Retina (tissue), 1 donor: Measurements from ENCODE around the gene PXDN.

Source experiments
- DNase-seq: peaks from one replicate; pipeline ENCODE4 v3.0.0-alpha.2; 2016

The PXDN gene

DNA sequence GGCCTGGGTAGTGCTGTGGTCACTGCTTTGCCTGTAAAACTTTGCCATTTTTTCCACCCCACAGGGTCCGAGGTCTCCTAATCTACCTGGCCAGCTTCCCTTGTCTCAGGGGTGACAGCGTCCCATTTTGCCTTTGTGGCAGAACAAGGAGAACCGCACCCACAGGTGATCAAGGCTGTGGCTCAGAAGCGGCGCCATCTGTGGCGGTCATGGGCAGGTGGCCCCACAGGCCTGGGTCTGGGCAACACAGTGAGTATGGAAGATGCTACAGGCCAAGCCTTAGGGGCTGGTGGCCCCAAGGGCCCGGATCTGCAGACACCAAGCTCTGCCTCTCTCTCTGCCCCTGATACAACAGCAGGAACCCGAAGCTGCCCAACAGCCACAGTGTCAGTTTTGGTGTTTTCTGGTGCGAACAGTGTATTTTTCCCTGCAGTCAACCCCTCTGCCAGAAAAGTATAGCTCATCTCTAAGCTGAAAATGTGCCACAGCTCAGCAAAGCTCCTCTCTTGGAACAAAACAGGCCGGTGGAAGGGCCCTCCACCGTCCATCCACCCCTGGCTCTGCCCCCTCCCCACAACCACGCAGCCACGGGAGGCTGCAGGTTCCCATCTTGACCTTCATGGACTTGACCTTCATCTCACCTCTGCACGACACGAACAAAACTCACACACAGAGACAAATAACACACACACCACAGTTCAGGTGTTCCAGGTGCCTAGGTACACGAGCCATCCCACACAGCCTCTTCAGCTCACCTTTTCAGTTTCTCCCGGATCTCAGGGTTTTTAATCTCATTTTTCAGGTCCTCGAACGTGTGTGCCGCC lies 96.7 kb downstream of the PXDN start:
- DNase-seq: no peak

DNA sequence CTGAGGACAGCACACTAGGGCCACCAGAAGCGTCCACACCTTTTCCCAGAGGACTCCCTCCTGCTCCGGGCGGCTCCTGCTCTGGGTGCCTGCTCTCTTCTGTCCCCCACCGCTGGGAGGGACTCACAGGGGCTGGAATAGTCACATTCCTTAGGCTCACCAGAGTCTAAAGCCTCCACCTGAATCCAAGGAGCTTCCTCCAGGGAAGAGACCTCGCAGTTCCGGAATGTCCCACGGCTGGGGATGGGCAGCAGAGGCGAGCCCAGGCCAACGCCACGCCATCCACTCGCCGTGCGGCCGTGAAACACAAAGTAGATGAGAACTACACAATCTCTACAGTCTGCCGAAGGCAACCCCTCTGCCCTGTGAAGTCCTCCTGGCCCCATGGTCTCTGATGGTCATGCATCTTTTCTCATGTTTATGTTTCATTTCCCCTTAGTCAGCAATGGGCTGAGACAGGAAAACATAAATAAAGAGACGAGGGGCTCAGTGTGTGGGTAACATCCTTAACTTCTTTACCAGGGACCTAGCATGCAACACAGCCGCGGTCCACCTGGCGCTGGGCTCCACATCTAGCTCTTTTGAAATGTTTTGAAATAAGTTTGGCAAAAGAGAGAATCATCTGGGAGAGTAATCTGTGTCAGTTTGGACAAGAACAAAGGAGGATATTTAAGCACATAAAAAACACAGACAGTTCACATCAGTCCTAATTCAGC lies 98.4 kb downstream of the PXDN start:
- DNase-seq: no peak

DNA sequence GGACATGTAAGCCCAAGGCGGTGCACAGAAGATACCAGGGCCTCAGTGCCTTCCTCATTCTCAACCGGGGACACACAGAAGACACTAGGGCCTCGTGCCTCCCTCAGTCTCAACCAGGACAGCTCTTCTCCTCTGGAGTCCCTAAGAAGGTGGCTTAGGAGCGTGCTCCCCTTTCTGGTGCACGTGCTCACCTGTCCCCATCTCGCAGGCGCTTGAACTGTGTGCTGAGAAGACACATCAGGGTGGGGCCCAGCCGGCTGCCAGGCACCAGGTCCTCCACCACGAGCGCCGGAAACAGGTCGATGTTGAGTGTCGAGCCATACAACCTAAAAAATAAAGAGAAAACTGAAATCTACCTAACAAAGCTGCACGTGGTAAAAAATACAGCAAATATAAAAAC lies 99.9 kb downstream of the PXDN start:
- no peak for DNase-seq

DNA sequence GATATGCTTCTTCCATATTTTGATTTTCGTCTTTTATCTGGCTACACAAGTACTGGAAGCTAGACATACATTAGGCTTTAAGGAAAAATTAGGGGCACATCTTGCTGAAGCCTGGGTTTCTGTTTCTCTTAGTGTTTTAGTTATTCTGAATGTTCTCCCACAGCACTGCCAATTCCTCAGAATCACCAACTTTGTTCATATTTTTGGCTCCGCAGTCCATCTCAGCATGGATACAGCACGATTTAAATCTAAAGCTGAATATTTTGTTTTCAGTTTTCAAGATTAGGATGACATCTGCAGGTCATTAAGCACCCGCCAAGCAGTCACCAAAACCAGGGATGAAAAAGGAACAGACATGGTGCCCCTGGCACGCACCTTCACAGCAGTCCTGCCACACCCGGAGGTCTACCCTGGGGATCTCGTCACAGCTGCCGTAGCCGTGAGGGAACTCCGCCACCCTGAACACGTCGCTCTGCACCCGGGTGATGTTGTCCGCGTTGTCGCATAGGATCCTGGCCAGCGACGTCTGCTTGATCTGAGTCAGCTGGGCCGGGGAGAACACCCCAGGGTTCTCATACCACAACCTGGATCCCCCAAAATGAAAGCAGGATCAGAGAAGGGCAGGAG lies 101.2 kb downstream of the PXDN start:
- no peak for DNase-seq

DNA sequence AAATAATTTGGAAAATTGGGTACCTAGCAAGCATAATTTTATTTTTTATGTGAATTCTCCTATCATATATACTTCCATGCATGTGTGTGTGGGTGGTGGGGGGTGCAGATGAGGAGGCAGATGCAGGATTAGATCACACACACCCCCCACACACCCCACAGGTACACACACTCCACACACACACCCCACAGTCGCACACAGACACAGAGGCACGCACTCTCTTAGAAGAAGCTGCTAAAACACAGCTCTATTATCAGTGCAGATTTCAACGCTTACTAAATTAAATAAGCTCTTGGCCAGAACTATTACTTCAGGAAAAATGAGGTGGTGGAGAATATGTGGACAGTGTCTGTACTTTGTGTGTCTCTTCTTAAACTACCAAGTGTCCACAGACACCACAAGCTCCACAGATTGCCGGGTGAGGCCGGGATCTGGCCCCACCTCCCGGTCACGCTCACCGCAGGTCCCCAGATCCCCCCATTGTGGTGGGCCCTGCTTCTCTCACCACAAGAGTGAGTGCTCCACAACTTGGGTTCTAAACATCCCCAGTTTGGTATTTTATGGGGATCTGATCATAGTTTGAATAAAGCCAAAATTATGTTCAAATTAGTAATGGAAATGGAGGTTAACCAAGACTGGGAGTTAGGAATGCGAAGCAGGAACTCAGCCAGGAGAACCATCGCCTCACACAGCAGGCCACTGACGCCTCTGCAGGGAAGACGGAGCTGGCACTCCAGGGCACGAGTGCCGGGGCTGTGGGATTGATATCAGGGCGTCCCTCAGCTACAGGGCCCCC lies 102.1 kb downstream of the PXDN start:
- no peak for DNase-seq

DNA sequence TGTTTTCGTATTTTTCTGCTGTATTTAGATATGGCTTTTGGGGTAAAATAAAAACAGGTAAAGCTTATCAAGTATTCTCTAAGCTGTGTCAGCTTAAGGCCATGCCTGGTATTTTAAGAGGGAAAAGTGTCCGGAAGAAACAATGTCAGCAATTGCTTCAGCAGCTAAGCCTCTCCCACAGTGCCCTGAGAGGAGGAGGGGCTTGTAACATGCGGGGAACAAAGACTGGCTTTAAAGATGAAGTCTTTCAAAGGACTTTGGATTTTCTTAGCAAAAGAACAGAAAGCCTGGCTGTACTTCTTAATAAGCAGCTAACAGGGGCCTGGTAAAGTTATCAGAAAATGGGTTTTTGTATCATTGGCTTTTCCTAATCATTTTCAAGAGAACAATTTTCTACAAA lies 102.8 kb downstream of the PXDN start:
- no peak for DNase-seq

DNA sequence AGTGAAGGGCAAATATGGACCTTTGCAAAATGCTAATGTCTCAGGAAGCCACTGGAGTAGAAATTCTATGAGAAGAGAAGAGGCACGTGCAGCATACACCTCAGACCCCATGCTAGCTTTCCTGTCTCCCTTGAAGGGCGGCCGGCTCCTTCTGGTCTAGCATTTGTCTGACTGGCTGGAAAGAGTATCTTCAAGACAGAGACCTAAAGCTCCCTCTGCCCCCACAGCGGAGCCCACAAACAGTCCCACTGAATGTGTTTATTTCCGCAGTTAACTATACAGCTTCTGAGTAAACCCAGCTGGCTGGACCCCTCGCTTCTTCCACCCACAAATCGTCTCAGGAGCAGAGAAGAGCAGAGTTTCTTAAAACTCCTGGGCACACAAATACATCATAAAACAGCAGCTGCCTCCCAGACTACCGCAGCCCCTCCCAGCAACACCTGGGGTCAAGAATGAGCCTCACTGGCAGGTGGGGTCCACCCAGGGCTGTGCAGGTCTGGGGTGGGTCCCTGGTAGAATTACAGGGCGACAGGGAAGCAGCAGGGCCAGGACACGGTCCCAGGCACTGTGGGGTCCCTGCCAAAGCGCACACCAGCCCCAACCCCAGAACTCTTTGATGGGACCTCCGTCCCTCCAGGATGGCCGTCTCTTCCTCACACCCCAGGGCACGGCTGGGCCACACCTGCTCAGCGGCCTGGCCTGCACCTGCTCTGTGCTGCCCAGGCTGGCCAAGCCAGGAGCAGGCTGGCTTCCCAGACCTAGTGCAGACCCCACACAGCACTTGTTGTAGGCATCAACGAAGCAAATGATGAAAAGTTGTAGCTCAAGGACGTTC lies 103.8 kb downstream of the PXDN start:
- no peak for DNase-seq

DNA sequence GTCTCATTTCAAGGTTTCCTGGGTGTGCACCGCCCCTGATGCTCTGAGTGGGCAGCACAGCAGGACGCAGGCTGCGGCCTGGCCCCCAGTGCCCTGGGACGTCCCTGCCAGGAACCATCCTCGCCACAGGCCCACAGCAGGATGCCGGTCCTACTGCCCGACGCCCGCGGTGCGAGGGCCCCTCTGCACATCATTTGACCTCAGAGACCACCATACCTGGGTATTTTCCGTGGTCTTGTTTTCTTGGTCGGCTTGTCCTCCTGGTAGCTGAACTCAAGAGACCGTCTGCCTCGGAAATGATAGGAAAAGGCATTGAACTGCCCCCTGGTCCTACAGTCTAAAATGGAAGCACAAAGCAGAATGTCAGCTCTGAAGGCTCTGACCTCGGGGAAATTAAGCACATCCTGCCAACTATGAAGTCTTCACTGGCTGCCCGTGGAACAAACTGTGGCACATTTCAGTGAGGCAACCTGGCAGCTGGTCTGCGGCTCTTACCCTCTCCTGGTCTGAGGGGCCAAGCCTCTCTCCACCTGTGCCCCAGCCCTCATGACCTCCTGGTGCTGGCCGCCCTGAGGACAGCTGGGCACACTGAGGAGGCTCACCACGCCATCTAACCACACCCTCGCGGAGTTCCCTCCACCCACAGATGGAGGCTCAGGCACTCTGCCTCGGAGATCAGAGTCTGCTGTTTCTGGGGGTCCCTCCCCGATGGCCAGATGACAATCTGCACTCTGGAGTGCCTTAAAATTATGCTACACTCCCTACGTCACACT lies 105.0 kb downstream of the PXDN start:
- no peak for DNase-seq

DNA sequence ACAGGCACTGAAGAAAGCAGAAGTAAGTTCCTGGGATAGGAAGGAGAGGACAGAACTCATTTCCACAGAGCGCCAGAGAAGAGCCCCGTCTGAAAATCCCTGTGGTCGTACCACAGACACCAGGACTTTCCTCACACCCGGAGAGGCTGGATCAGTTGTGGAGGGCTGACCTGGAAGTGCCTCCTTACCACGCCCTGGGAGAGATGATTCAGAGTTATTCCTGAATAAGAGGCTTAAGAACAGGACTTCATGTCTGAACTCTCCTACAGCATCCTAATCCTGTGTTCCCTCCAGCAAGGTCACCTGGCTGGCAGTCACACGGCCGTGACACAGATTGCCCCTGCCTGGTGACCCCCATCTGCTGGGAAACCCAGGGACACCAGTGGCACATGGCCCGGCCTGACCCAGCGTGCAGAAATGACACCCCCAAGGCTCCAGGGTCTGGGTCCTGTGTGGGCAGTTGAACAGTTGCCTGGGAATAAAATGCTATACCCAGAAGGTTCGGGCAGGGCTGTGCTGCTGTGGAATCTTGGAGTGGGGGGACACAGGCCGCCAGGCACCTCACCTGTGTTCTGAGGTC lies 105.9 kb downstream of the PXDN start:
- no peak for DNase-seq

DNA sequence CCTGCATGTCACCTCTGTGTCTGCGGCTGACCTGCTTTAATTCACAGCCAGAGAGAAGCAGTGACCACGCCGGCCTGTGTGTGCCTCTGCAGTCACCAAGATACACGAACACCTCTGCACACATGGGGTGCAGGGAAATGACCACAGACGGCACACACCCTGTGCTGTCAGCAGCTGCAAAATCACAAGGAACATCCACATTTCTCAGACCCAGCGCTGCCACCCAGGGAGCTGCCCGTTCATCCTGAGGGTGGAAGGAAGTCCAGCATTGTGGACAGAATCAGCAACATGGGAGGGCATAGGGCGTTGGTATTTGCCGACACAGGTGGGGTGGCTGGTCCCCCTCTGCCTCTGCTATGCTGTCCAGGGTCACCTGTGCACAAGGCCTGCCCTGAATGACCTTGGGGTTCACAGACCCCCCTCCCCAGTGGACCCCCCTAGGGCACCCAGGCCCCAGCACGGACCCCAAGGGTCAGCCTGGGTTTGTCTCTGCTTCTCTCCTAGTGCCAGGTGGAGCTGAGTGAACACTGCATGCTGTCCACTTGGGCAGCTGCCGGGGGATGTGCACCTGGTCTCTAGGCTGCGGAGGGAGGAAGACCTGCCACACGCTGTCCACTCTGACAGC lies 107.4 kb downstream of the PXDN start:
- no peak for DNase-seq

DNA sequence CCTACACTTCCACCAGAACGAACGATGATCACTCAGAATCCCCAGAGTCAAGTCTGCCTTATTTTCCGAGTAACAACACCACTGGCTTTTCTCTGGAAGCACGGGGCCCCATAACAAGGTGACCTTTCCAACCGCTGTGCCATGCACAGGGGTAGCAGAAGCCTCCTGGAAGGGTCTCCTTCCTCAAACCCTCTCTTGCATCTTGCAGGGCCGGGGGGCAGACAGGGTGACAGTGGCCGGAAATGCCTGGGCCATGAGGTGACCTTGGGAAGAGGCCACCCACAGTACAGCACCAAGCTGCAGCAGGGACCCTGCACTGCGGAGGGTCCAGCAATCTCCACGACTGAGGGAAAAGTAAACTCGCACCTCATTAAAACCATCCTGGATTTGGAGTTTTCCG lies 108.5 kb downstream of the PXDN start:
- DNase-seq: no peak

DNA sequence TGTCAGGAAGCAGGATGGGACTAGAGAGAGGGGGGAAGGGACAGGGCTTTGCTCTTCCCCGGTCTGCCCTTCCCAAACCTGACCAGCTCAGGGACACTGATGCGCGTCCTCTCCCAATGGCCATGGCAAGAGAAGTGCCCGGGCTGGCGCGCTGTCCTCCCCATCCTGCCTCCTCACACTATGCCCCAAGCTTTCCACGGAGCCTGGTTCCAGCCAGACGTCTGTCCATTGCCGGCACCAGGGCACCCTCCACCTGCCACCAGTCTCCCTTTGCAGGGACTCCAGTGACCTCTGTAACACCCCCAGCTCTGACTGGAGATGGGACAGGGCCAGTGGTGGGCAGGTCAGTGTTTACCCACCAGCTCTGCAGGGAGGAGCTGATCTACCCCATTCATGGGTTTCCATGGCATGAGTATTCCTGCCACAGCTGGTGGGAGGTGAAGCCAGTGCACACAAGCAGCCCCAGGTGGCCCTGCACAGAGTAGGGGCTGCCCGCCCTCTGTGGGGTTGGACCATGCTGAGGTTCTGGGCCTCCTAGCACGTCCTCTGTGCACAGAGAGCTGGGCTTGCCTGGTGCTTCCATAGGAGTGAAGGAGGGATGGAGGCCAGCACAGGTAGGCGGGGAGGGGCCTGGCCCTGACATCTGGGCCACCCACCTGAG lies 109.5 kb downstream of the PXDN start:
- no peak for DNase-seq

DNA sequence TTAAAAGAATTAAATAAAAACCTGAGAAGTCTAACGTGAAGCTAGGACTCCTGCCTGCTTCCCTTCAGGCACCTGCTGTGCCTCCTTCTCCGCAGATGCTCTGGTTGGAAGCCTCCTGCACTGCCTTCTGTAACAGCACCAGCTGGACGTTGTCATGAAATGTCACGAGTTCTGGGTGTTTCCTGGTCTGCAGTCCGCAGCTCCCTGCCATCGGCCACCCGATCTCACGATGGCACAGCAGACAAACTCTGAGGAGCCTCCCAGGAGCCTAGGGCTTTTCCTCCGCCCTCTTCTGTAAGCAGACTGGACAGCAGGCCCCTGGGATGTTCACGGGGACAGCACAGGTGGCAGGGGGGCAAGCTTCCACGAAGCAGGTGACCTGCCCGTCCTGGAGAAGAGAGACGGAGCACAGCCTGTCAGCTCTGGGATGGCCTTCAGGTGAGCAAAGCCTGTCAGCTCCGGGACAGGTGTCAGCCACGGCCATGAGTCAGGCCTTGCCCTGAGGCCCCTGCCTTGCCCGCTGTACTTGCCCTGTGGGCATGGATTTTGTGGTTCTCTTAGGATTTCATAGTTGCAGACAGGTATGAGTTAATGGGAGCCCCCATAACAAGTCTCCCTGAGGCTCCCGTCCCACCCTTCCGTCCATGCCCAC lies 110.3 kb downstream of the PXDN start:
- no peak for DNase-seq

DNA sequence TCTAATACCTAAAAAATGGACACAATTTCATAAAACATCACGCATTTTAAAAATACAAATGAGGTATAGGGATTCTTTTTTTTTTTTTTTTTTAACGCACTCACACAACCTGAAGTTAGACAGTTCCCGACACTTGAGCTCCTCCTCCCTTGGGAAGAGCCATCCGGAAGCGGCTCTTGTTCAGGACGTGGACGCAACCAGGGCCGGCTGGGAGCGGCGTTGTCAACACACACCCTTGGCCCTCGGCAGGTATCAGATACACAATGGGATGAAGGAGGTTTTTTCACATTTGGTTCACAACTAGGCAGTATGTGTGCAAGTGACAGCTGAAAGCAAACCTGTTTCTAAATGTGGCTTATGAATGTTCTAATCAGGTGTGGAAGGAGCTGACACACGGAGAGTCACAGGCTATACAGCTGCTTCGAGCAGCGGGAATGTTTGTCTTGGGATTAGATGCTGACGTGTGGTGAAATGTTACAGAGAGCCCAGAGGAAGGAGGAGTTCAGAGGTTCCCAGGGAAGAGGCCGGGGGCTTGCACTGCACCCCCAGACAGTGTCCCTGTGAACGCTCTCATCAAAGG lies 111.1 kb downstream of the PXDN start:
- DNase-seq: no peak

DNA sequence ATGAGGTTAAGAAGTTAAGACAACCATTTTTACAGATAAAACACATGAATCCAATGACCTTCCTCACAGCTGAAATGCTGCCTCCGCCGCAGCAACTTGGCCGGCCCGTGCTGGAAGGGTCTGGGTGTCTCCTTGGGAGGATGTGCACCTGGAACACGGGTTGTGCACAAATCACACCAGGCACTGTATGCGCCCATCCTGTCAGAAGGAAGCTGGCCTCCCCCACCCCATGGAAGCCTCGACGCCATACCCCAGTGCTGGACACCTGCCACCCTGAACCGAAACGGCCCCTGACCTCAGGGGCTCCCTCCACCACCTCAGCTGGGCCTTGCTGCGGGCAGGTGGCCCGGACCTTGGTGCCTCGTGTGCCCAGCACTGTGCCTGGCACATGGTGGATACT lies 111.8 kb downstream of the PXDN start:
- DNase-seq: no peak

DNA sequence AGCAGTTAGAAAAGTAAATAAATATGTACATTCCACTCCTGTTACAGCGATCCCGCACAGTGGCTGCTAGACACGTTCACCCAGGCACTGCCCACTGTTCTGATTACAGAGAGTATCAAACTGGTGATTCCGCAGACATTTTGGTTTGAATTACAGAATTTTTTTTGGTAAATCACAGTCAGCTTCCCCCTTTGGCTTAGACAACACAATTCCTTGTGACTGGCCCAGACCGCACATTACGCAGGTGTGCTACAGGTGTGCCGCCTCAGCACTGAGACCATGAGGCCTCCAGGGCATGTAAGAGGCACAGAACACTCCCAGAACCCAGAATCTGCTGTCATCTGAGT lies 112.3 kb downstream of the PXDN start:
- DNase-seq: no peak

DNA sequence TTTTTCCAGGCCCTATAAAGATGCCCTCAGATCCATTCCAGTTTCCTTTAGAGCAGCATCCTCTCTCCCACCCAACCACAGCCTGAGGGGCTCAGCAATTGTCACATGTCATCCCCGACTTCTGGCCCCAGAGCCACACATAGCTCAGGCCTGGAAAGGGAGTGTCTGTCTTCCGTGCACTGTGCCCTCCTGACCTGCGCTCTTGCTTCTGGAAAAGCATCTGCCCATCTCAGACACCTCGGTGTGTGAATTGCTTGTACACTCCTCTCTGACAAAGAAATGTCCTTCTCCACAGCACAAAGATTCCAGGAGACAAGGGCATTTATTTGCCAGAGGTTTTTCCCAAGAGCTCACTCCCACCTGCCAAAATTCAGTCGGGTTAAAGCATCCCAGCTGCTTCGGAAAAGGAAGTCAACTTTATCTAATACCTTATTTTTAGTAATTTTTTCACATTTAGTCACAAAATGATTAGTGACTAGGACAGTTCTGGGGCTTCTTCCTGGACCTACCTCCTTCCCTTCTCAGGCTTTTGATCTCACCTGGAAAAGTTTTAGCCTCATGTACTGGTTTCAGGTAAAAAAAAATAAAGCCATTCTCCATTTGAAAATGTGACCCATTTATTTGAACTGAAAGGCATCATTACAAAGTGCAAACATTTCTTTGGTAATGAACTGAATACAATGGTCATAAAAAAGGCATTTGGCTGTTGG lies 112.9 kb downstream of the PXDN start:
- DNase-seq: no peak

DNA sequence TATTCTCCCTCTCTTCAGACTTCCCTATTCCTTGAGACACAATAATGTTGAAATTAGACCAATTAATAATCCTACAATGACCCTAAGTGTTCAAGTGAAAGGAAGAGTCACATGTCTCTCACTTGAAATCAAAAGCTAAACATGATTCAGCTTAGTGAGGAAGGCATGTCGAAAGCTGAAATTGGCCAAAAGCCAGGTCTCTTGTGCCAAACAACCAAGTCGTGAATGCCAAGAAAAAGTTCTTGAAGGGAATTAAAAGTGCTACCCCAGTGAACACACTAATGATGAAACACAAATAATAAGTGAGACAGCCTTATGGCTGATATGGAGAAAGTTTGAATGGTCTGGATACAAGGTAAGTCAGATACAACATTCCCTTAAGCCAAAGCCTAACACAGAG lies 115.4 kb downstream of the PXDN start:
- DNase-seq: no peak
